WI38 (cell line): ENCODE data around the gene AGPAT2.

ENCODE experiments used
- H3K4me3 ChIP-seq: 2 replicates; pipeline ENCODE4 v1.5.1; 2011; ENCODE audit warnings: low read depth, mild to moderate bottlenecking, control low read depth, low read length
- CTCF ChIP-seq: IDR thresholded peaks from 2 replicates; pipeline ENCODE4 v1.5.1; 2012; ENCODE audit warnings: low read depth, mild to moderate bottlenecking, control low read depth, low read length

Gene AGPAT2

GRCh38 chr9:136685216-136685615 lies 2.0 kb downstream of the AGPAT2 start:
- H3K4me3 ChIP-seq, result no peak overlapping the region
- no peak for TF ChIP-seq CTCF

GRCh38 chr9:136684799-136685198 lies 2.5 kb downstream of the AGPAT2 start:
- no peak overlapping the region for H3K4me3 ChIP-seq

GRCh38 chr9:136684339-136684738 lies 2.9 kb downstream of the AGPAT2 start:
- no peak overlapping the region for H3K4me3 ChIP-seq
- TF ChIP-seq CTCF, result no peak

More at GRCh38 chr9:136684799-136685198, 2.5 kb downstream of the AGPAT2 start:
- no peak for TF ChIP-seq CTCF

GRCh38 chr9:136683755-136684154 lies 3.5 kb downstream of the AGPAT2 start:
- H3K4me3 ChIP-seq, result no peak overlapping the region
- TF ChIP-seq CTCF, result no peak

- TF ChIP-seq CTCF, result no peak
- H3K4me3 ChIP-seq, result no peak overlapping the region
Observed at GRCh38 chr9:136683173-136683745, 4.0 kb downstream of the AGPAT2 start.

- TF ChIP-seq CTCF, result no peak
- H3K4me3 ChIP-seq, result no peak overlapping the region
Observed at GRCh38 chr9:136682710-136683109, 4.5 kb downstream of the AGPAT2 start.

GRCh38 chr9:136681945-136682699 lies 5.1 kb downstream of the AGPAT2 start:
- no peak for TF ChIP-seq CTCF
- H3K4me3 ChIP-seq, result no peak overlapping the region
